OCI-LY3 (cell line): ENCODE measurements around the gene MYDGF.

Experiments used
- EZH2phosphoT487 ChIP-seq: fragments of 200-600 bp; shearing (Covaris generic); IDR thresholded peaks from 2 replicates; pipeline ENCODE4 v1.6.1; 2018; ENCODE audit warnings: antibody characterized with exemption, mixed run types, low read depth
- TF ChIP-seq, protein P1 (sequence below): fragments of 200-600, 300-600 bp; sonication (generic); IDR thresholded peaks from 2 replicates; pipeline ENCODE4 v1.5.1; 2014; ENCODE audit warnings: antibody characterized with exemption, low read length, low read depth

DNA sequence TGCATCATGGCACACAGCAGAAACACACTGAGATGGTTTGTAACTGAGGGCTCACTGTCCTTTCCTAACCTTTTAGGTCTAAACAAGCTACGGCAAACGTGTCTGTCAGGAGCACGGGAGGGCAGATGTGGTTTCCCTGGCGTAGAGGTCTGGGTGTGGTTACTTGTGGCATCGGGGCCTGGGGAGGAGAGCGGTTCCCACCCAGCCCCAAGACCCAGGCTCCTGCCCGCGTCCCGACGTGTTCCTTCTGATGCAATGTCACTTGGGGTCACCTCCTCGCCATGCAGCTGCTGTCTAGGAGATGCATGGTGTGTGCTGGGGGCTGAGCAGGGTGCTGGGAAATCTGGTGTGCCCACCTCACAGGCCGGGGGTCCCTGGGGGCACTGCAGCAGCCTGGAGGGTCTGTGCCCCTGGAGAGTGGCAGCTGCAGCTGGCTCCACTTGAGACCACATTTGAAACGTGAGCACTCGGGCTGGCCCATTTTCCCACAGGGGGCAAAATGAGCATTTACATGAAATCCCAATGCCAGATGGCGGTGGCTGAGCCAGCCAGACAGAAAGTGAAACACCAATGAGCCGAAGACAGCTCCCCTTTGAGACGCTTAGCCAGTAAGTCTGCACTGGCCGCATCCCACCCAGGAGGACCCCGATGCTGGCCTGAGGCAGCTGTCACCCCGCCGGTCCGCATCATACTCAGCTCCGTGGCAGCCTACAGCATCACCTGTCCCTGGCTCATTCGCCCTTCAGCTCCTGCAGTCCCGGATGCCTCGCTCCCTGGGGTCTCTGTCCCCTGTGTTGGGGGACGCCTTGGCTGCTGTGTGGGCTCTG, 22.3 kb upstream of the MYDGF start:
- TF ChIP-seq, protein P1, sequence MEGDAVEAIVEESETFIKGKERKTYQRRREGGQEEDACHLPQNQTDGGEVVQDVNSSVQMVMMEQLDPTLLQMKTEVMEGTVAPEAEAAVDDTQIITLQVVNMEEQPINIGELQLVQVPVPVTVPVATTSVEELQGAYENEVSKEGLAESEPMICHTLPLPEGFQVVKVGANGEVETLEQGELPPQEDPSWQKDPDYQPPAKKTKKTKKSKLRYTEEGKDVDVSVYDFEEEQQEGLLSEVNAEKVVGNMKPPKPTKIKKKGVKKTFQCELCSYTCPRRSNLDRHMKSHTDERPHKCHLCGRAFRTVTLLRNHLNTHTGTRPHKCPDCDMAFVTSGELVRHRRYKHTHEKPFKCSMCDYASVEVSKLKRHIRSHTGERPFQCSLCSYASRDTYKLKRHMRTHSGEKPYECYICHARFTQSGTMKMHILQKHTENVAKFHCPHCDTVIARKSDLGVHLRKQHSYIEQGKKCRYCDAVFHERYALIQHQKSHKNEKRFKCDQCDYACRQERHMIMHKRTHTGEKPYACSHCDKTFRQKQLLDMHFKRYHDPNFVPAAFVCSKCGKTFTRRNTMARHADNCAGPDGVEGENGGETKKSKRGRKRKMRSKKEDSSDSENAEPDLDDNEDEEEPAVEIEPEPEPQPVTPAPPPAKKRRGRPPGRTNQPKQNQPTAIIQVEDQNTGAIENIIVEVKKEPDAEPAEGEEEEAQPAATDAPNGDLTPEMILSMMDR: no peak
- no peak for TF ChIP-seq EZH2phosphoT487
